GM18861 (cell line): ENCODE measurements around the gene AGMO.

ENCODE experiments used
- ATAC-seq: cut with Tn5 transposase; IDR thresholded peaks from one replicate; pipeline ENCODE4 v1.9.1; 2021; ENCODE audit not compliant: unreplicated experiment

AGMO gene

GRCh38 chr7:15462721-15463389, 99.0 kb downstream of the AGMO start:
- no peak for ATAC-seq

GRCh38 chr7:15461576-15461975, 100.2 kb downstream of the AGMO start:
- ATAC-seq: no peak

DNA sequence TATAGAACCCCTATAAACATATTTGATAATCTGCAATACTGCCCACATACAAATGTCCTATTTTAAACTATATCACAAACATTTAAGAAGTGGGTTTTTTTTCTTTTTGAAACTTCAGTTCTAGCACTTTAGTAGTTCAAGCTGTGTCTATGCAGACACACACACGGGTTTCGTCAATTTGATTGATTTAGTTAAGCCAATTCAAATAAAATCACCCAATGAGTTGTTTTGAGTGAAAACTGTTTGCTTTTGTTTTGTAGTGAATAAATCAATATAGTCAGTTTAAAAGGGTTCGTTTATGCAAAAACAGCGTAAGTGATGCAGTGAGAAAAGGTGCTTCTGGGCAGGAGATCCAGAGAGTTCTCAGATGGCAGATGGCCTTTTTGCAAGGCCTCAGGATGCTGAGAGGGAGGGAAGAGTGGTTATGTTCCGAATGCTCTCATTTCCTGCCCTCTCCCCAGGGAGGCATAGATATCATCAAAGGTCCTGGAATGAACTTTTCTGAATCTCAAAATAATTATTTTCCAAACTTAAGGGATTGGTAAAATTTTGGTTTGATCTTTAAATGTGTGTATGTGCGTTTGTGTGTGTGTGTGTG, 102.7 kb downstream of the AGMO start:
- ATAC-seq: no peak

DNA sequence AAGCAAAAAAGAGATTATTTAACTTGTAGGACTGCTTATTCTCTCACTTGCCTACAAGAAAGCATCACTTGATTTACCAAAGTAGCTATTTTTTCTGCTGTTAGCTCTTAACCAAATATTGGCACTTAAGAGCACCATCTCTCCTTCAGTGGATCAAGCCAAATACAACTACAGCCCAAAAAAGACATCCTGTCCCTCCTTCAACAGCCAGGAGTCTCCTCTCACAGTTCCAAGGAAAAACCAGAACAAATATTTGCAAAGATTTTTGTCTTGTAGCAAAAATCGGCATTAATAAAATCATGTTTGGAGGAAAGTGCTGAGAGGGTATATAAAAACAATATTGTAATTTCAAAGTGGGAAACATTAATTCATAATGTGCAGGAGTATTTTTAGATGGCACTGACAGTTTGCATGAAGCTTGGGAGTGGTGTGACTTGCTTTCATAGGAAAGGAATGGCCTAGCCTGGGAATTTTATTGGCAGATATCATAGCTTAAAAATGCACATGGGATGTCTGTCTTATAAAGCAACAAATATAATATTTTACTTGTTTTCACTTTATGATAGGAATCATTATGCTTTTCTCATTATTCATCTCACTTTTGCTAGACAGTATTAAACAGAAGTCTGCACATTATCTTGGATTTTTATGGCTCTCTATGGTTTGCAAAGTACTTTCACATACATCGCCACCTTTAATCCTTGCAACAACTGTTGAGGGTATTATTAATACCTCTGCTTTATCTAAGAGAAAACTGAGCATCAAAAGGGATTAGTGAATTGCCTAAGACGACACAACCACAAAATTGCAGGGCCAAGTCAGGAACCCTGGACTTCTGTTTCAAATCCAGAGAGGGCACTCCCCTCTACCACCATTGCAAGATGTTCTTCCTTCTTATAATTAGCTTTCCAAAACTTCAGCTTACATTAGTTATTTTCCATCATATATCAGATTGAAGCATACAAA, 103.5 kb downstream of the AGMO start:
- ATAC-seq: no peak

- no peak for ATAC-seq
Observed at GRCh38 chr7:15452670-15453069, 109.1 kb downstream of the AGMO start.

DNA sequence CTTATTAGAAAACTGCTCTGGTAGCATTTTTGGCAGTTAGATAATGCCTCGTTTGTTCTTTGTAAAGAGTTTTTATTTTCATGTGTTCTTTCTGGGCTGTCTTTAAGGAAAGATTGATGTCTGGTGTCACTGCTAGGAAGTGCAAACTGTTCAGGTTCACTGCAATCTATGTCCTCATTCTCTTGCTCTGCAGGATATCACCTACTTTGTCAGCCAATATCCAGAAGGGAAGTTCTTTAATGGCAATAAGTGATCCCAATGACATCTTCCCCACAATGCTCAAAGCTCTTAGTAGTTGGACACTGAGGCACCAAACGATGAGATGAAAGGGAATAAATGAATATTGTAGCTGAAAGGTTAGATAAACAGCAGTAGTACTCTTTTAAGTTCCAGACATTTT, 115.1 kb downstream of the AGMO start:
- no peak for ATAC-seq

DNA sequence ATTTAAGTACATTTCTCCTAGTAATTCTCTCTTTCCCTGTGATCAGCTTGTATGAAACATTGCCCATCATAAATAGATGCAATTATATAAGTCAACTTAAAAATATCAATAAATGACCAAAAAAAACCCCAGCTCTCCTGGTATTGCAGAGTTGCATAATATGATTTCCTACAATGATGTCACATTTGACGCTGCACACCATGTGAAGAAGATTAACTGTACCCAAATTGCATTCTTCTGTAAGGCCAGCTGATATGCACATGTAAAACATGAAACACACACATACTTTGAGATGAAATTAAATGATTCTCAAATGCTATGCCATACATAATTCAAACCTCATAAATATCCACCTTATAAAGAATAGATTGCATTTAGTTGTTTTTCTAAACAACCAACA, 115.5 kb downstream of the AGMO start:
- ATAC-seq: no peak

DNA sequence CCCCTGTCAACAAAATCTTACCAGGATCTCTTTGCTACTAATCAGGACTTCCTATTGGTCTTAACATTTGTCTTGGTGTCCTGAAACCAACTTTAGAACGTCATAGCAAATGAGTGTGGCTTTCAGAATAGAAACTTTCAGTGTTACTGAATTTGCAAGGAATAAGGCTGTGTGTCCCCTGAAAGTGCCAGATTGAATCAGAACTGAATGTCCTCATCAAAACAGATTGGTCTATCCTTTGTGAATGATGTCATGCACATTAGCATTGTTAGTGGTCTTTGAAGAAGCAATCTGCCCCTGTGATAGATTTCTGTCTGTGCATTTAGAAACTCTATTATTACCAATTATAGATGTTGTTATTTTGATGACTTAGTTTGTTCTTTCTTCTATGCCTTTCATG, 119.9 kb downstream of the AGMO start:
- no peak for ATAC-seq

GRCh38 chr7:15440482-15440881, 121.3 kb downstream of the AGMO start:
- ATAC-seq: no peak

GRCh38 chr7:15439853-15440252, 122.0 kb downstream of the AGMO start:
- no peak for ATAC-seq

DNA sequence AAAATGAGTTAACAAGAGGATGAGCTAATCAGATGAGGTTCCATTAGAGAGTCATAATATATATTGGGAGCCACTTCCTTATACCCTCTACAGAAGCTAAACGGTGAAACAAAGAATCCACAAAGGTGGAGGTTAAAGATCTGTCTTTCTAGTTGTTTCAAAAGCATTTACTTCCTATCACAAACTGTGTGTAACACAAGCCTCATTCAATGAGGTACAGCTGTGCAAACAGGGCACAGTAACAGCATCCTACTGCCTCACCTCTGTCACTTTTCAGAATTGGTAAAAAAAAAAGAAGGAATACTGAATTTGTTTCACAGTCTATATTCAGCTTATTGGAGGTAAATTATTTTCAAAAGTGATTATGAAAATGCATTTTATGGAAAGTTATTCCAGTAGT, 128.7 kb downstream of the AGMO start:
- no peak for ATAC-seq

GRCh38 chr7:15430911-15431310, 130.9 kb downstream of the AGMO start:
- no peak for ATAC-seq

- no peak for ATAC-seq
Observed at GRCh38 chr7:15430191-15430590, 131.6 kb downstream of the AGMO start.

DNA sequence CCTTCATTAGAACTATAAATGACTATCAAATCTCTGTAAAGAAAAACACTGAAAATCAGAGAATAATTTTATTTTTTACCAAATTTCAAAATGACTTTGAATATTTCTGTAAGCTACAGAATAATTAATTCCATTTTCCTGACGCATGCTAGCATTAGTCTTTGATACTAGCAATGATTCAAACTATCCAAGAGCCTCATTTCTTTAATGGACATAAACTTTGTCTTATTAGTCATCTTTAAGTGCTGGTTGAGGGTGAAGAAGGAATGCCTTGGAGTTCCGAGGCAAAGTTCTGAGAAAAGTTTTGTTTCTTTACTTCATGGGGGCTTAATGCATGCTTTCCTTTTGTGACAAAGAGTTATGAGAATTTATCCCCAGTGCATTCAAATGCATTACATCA, 137.3 kb downstream of the AGMO start:
- no peak for ATAC-seq

GRCh38 chr7:15419596-15419995, 142.2 kb downstream of the AGMO start:
- ATAC-seq: no peak

- no peak for ATAC-seq
Observed at GRCh38 chr7:15418264-15418663, 143.6 kb downstream of the AGMO start.

- no peak for ATAC-seq
Observed at GRCh38 chr7:15417341-15417988, 144.3 kb downstream of the AGMO start.

- ATAC-seq: no peak
Observed at GRCh38 chr7:15411019-15411418, 150.8 kb downstream of the AGMO start.

DNA sequence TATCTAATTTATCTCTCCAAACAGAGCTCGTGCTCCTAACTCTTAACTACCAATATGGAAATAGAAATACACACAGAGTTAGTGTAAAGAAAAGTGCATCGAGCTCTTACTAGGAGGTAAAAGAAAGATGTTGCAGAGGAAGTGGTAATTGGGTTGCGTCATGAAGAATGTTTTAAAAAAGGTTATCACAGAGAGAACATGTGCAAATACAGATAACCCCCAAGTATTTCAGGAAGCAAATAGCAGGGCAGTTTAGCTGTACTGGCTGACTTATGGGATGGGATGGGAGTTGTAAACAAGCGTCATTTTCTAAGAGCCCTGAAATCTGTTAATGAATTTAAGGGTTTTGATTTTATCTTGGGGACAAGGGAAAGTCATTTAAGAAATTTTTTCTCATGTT, 153.9 kb downstream of the AGMO start:
- ATAC-seq: no peak

- ATAC-seq: no peak
Observed at GRCh38 chr7:15403751-15404150, 158.1 kb downstream of the AGMO start.

GRCh38 chr7:15403315-15403714, 158.5 kb downstream of the AGMO start:
- no peak for ATAC-seq
